ENCODE data around the gene JAZF1. TPM values are rescaled to one million over a fixed set of nuclear protein-coding genes. Genes with fewer than 3 reads are reported as not detected.

JAZF1 gene
- total and polyA plus RNA-seq, 2 donors (not counting 1 experiment from before 2014, with no cell fraction given) = 14.0 to 38.6 TPM

GRCh38 chr7:27840313-27840712 is 340.3 kb downstream of the JAZF1 start:
- WGBS (ENCODE audit: insufficient coverage) = 77% methylated on average over 7 of the region's 8 CpGs
- no peaks in the 10 kb centered on the region for H3K27me3 ChIP-seq (replicated peaks in 1 of 4; ENCODE audit: control extremely low read depth in 1 of 4, control insufficient read depth in 3 of 4, insufficient read depth in 4 of 4, low read length in 3 of 4)
- ChIA-PET POLR2A (no interaction called here), CTCF (interaction anchor here (0.8 kb wide), 1 partner anchor 253 kb away, joined by 3 read pairs; no protein-coding TSS in a partner anchor)
- no peaks in the 10 kb centered on the region for H3K4me1 ChIP-seq (ENCODE audit: control insufficient read depth in 2 of 2, insufficient read depth in 2 of 2, low read length in 2 of 2)
- intact Hi-C loops (cut with micrococcal nuclease) = no loop called here
- H3K4me2 ChIP-seq (replicated peaks; ENCODE audit: low read depth, low read length, poor library complexity, severe bottlenecking) = no peak overlapping the region
- no peak overlapping the region for H3K27ac ChIP-seq (ENCODE audit: low read length in 2 of 2)
- TF ChIP-seq EZH2 (IDR thresholded peaks at IDR 0.05; ENCODE audit: borderline replicate concordance, insufficient read depth, low read depth, low read length, poor library complexity, severe bottlenecking) (no peak), CTCF (IDR thresholded peaks at IDR 0.05) (no peak)
- no peaks in the 10 kb centered on the region for H3K79me2 ChIP-seq (ENCODE audit: control insufficient read depth, insufficient read depth, low read length)
- H4K20me1 ChIP-seq (ENCODE audit: control insufficient read depth, insufficient read depth, low read length, poor library complexity, severe bottlenecking) = peaks cover 8% of the 10 kb centered on the region
- no peak overlapping the region for H3K4me3 ChIP-seq (ENCODE audit: control extremely low read depth in 1 of 5, extremely low read depth in 1 of 5, insufficient read depth in 1 of 5, low read depth in 2 of 5, low read length in 4 of 5)
- no peak overlapping the region for H3K9ac ChIP-seq (ENCODE audit: low read length)
- H3K9me3 ChIP-seq (ENCODE audit: control extremely low read depth in 1 of 3, control insufficient read depth in 2 of 3, insufficient read depth in 1 of 3, low read length in 2 of 3) = no peaks in the 10 kb centered on the region
- Mint-ChIP-seq H3K9me3 (ENCODE audit: insufficient read depth) (no peaks in the 10 kb centered on the region), H3K4me3 (no peak overlapping the region), H3K27ac (no peak overlapping the region), H3K4me1 (no peaks in the 10 kb centered on the region), H3K27me3 (no peaks in the 10 kb centered on the region)
- DNase-seq (no peak), ATAC-seq (ENCODE audit: low read depth) (no peak)
- peaks cover 9 to 69% of the 10 kb centered on the region in 2 experiments for H3K36me3 ChIP-seq (replicated peaks in 1 of 2; ENCODE audit: control extremely low read depth in 1 of 2, control insufficient read depth in 1 of 2, extremely low read depth in 1 of 2, insufficient read depth in 2 of 2, low read length in 1 of 2)
- no peak overlapping the region for H2AFZ ChIP-seq (ENCODE audit: insufficient read depth, low read depth, low read length, poor library complexity, severe bottlenecking)

GRCh38 chr7:27839099-27839498 is 341.5 kb downstream of the JAZF1 start:
- TF ChIP-seq EZH2 (IDR thresholded peaks at IDR 0.05; ENCODE audit: borderline replicate concordance, insufficient read depth, low read depth, low read length, poor library complexity, severe bottlenecking) (no peak), CTCF (IDR thresholded peaks at IDR 0.05) (no peak)
- intact Hi-C loops (cut with micrococcal nuclease) = no loop called here
- H3K9me3 Mint-ChIP-seq (ENCODE audit: insufficient read depth) = no peaks in the 10 kb centered on the region
- Histone ChIP-seq H4K20me1 (ENCODE audit: control insufficient read depth, insufficient read depth, low read length, poor library complexity, severe bottlenecking) (peaks cover 8% of the 10 kb centered on the region), H3K36me3 (replicated peaks in 1 of 2; ENCODE audit: control extremely low read depth in 1 of 2, control insufficient read depth in 1 of 2, extremely low read depth in 1 of 2, insufficient read depth in 2 of 2, low read length in 1 of 2) (peaks cover 14 to 81% of the 10 kb centered on the region in 2 experiments), H3K4me2 (replicated peaks; ENCODE audit: low read depth, low read length, poor library complexity, severe bottlenecking) (no peak overlapping the region), H3K27me3 (replicated peaks in 1 of 4; ENCODE audit: control extremely low read depth in 1 of 4, control insufficient read depth in 3 of 4, insufficient read depth in 4 of 4, low read length in 3 of 4) (no peaks in the 10 kb centered on the region), H3K79me2 (ENCODE audit: control insufficient read depth, insufficient read depth, low read length) (no peaks in the 10 kb centered on the region), H3K27ac (ENCODE audit: low read length in 2 of 2) (no peak overlapping the region), H3K4me3 (ENCODE audit: control extremely low read depth in 1 of 5, extremely low read depth in 1 of 5, insufficient read depth in 1 of 5, low read depth in 2 of 5, low read length in 4 of 5) (no peak overlapping the region), H3K4me1 (ENCODE audit: control insufficient read depth in 2 of 2, insufficient read depth in 2 of 2, low read length in 2 of 2) (no peaks in the 10 kb centered on the region), H2AFZ (ENCODE audit: insufficient read depth, low read depth, low read length, poor library complexity, severe bottlenecking) (no peak overlapping the region), H3K9ac (ENCODE audit: low read length) (no peak overlapping the region), H3K9me3 (ENCODE audit: control extremely low read depth in 1 of 3, control insufficient read depth in 2 of 3, insufficient read depth in 1 of 3, low read length in 2 of 3) (no peaks in the 10 kb centered on the region)
- H3K4me3 Mint-ChIP-seq = no peak overlapping the region
- CTCF ChIA-PET = no interaction called here
- ATAC-seq (ENCODE audit: low read depth) (no peak), DNase-seq (no peak)
- H3K27me3 Mint-ChIP-seq = no peaks in the 10 kb centered on the region
- POLR2A ChIA-PET = no interaction called here
- no peaks in the 10 kb centered on the region for H3K4me1 Mint-ChIP-seq
- no peak overlapping the region for H3K27ac Mint-ChIP-seq
- WGBS (ENCODE audit: insufficient coverage) = 97% methylated on average over 9 of the region's 10 CpGs

Data from B cell (primary cell).